ENCODE measurements around the gene PRXL2B.

The PRXL2B gene

GRCh38 chr1:2589431-2590232, 3.1 kb downstream of the PRXL2B start:
- DNase-seq (ENCODE audit: low read depth) = no peak
- TF ChIP-seq CTCF (IDR thresholded peaks at IDR 0.05; ENCODE audit: insufficient read depth, low read depth, low read length, missing control alignments) = no peak
- H3K4me3 ChIP-seq (ENCODE audit: low read length) = no peak overlapping the region

GRCh38 chr1:2590233-2591141, 3.9 kb downstream of the PRXL2B start:
- no peak for DNase-seq (ENCODE audit: low read depth)
- H3K4me3 ChIP-seq (ENCODE audit: low read length) = no peak overlapping the region
- TF ChIP-seq CTCF (IDR thresholded peaks at IDR 0.05; ENCODE audit: insufficient read depth, low read depth, low read length, missing control alignments) = no peak

GRCh38 chr1:2591233-2591580, 4.6 kb downstream of the PRXL2B start:
- H3K4me3 ChIP-seq (ENCODE audit: low read length) = no peak overlapping the region
- no peak for DNase-seq (ENCODE audit: low read depth)
- no peak for TF ChIP-seq CTCF (IDR thresholded peaks at IDR 0.05; ENCODE audit: insufficient read depth, low read depth, low read length, missing control alignments)

GRCh38 chr1:2591581-2592261, 5.1 kb downstream of the PRXL2B start:
- H3K4me3 ChIP-seq (ENCODE audit: low read length) = no peak overlapping the region
- DNase-seq (ENCODE audit: low read depth) = no peak
- TF ChIP-seq CTCF (IDR thresholded peaks at IDR 0.05; ENCODE audit: insufficient read depth, low read depth, low read length, missing control alignments) = no peak

GRCh38 chr1:2592672-2593071, 6.1 kb downstream of the PRXL2B start:
- H3K4me3 ChIP-seq (ENCODE audit: low read length) = no peak overlapping the region
- DNase-seq (ENCODE audit: low read depth) = peak; percentile 15
- TF ChIP-seq CTCF (IDR thresholded peaks at IDR 0.05; ENCODE audit: insufficient read depth, low read depth, low read length, missing control alignments) = no peak

GRCh38 chr1:2593251-2593878, 6.8 kb downstream of the PRXL2B start:
- H3K4me3 ChIP-seq (ENCODE audit: low read length) = no peak overlapping the region

More at GRCh38 chr1:2593251-2593878, 6.8 kb downstream of the PRXL2B start:
- no peak for TF ChIP-seq CTCF (IDR thresholded peaks at IDR 0.05; ENCODE audit: insufficient read depth, low read depth, low read length, missing control alignments)
- DNase-seq (ENCODE audit: low read depth) = no peak
